ENCODE data around the gene SPON1.

Gene SPON1

GRCh38 chr11:13939961-13940906 is 22.3 kb upstream of the SPON1 start:
- no peak for DNase-seq (ENCODE audit: low spot score)
- no peak for TF ChIP-seq CTCF (IDR thresholded peaks at IDR 0.05; ENCODE audit: extremely low read depth, missing control alignments)

GRCh38 chr11:13940907-13941256 is 21.6 kb upstream of the SPON1 start:
- no peak for DNase-seq (ENCODE audit: low spot score)
- TF ChIP-seq CTCF (IDR thresholded peaks at IDR 0.05; ENCODE audit: extremely low read depth, missing control alignments): no peak

- no peak for DNase-seq (ENCODE audit: low spot score)
- TF ChIP-seq CTCF (IDR thresholded peaks at IDR 0.05; ENCODE audit: extremely low read depth, missing control alignments): no peak
Measured at GRCh38 chr11:13941775-13942174, 20.7 kb upstream of the SPON1 start.

GRCh38 chr11:13942378-13942777 is 20.1 kb upstream of the SPON1 start:
- DNase-seq (ENCODE audit: low spot score): no peak
- TF ChIP-seq CTCF (IDR thresholded peaks at IDR 0.05; ENCODE audit: extremely low read depth, missing control alignments): no peak

- no peak for DNase-seq (ENCODE audit: low spot score)
- no peak for TF ChIP-seq CTCF (IDR thresholded peaks at IDR 0.05; ENCODE audit: extremely low read depth, missing control alignments)
Measured at GRCh38 chr11:13942971-13943381, 19.5 kb upstream of the SPON1 start.

DNA sequence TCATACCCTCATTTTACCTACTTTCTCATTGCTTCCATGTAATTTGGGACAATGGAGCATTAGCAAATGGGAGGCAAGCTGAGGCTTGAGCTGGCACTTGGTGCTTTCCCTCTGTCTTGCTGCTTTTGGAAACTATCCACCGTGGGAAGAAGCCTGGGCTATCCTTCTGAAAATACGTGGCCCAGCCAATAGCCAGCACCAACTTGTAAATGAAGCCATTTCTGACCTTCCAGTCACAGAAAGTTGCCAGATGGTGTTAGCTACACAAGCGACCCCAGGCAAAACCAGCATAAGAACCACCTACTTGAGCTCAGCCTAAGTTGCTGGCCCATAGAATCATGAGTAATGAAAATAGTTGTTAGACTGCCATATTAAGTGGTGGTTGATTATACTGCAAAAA is 18.5 kb upstream of the SPON1 start:
- no peak for DNase-seq (ENCODE audit: low spot score)
- no peak for TF ChIP-seq CTCF (IDR thresholded peaks at IDR 0.05; ENCODE audit: extremely low read depth, missing control alignments)

DNA sequence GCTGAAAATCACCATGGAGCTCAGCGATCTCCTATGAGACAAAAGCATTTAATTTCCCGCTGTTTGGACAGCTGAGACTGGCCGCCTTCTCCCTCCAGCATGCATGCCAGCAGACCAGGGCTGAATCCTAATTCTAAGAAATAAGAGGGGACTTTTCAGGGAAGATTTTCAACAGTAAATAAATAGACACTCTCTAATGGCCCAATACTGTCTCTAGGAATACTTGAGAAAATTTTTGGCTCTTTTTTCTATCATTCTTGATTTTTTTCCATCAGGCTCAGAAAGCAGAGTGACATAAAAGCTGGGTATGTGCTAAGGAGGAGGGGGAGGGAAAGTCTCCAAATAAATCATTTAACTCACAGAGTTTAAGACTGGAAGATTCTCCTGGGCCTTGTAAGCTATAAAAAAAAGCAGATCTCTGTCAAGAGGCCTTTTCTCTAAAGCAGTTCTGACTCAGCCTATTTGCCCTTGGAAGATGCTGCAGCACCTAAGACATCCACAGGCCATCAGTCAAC is 17.6 kb upstream of the SPON1 start:
- TF ChIP-seq CTCF (IDR thresholded peaks at IDR 0.05; ENCODE audit: extremely low read depth, missing control alignments): no peak
- DNase-seq (ENCODE audit: low spot score): no peak

Measured in GM20000 (cell line).